ENCODE results near the gene DUSP16.

GRCh38 chr12:12501121-12501520, 61.5 kb downstream of the DUSP16 start:
- TF ChIP-seq CTCF (IDR thresholded peaks at IDR 0.05; ENCODE audit: borderline replicate concordance, extremely low read depth, low read length, poor library complexity, severe bottlenecking): no peak
- TF ChIP-seq EZH2 (IDR thresholded peaks at IDR 0.05; ENCODE audit: borderline replicate concordance, low read depth, low read length, severe bottlenecking): no peak
